Hindlimb muscle (tissue), 1 donor: ENCODE results near the gene NOXA1. TPM values are rescaled to one million over a fixed set of nuclear protein-coding genes. Genes with fewer than 3 reads are reported as not detected.
"Not testable (repeated sequence)": the region's sequence is repeated elsewhere in the genome, so short reads cannot be mapped to it uniquely, and the experiment has no call there.

ENCODE experiments used
- DNase-seq: peaks from one replicate; pipeline ENCODE4 v3.0.0-alpha.2; 2013
- polyA plus RNA-seq: library from polyadenylated mRNA; unstranded; fragments of 120-200 nt; gene quantifications from one replicate; pipeline ENCODE4 v1.2.1, GENCODE V29; 2013; ENCODE audit not compliant: insufficient read length

NOXA1 gene
- polyA plus RNA-seq, 1 donor = 4.2 TPM

DNA sequence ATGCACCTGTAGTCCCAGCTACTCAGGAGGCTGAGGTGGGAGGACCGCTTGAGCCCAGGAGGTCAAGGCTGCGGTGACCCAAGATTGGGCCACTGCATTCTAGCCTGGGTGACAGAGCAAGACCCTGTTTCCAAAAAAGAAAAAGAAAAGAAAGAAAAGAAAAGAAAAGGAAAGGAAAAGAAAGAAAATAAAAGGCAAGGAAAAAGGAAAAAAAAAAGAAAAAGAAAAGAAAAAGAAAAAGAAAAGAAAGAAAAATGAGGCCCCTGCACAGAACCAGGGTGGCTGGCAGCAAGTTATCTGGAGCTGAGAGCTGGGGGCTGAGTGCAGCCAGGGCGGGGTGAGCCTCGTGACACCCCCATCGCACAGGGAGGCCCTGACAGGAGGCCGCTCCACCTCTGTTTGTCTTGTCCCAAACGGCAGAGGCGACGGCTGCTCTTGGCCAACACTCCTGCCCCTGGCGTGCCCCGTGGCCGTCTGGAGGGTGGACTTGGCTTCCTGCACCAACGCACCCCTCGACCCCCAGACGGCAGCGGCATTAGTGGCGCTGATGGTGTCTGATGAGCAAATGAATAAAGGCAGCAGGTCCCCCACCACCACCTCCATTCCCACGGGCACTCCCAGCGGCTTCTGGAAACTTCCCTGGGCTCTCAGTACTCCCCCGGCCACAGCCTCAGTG is 17.0 kb upstream of the NOXA1 start:
- DNase-seq = no peak

DNA sequence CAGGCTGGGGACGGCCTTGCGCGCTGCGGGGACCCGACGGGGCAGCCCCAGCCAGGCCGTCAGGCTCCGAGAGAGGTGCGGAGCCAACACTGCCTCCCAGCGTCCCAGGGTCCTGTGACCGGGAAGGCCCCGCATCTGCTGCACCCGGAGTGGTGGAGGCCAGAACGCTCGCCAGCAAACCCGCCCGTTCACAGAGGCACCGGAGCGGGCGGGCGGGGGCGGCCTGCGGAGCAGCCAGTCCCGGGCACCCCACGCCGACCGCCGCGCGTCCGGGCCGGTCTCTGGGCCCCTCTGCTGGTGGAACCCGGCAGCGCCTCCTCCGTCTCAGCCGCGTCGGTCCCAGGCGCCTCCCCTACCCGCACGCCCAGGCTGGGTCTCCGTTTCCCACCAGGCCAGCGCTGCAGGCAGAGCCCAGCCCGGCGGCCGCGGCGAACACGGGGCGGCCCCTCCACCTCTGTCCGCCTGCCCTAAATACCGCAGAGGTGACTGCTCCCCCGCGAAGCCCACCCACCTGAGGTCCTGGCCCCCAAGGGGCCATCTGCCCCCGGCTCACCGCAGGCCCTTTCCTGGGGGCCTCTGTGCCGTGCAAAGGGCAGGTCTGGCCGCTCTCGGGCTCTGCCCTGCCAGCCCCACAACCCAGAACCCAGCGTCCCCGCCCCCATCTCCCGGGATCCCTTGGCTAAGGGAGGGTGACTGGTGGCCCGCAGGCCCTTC is 16.2 kb upstream of the NOXA1 start:
- peak; percentile 79 for DNase-seq

DNA sequence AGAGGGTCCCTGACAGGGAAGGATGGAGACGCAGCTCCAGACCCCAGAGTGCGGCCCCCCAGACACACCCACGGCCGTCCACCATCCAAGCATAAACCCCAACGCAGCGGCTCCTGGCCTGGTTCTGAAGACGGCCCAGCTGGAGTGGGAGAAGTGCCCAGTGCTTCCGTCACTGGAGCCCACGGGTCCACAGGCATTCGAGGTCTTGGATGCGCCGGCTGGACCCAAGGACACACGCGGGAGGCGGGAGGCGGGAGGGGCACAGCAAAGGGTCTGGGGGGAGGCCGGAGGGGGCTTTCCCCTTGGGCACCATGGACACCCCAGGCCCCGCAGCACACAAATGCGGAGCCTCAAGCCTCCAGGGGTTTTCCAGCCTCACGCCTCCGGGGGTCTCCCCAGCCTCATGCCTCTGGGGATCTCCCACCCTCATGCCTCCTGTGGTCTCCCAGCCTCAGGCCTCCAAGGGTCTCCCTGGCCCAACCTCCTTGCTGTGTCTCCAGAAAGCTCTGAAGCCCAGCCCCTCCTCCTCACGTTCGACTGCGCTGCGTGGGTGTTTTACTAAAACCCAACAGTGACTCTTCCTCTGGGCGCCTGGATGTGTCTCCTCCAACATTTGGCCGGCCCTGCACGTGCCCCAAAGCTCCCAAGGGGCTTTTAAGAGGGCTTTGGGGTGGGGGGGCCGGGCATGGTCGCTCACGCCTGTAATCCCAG is 15.4 kb upstream of the NOXA1 start:
- DNase-seq = peak; percentile 71

- DNase-seq = no peak
These were observed 14.4 kb upstream of the NOXA1 start for GRCh38 chr9:137408651-137409405.

DNA sequence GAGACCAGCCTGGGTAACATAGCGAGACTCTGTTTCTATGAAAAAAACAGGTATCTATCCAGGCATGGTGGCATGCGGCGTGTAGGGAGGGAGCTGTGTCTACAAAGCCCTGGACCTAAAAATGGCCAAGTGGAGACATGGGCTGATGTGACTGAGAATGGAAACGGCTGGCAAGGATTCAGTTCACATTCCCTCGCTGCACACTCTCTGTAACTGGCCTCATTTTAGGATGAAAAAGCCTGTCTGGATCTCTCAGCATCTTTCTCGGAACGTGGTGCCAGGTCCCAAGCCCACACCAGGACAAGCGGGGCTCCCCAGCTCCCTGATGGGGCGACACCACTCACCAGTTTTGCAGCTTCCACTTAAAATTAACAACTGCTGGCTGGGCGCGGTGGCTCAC is 13.7 kb upstream of the NOXA1 start:
- no peak for DNase-seq

DNA sequence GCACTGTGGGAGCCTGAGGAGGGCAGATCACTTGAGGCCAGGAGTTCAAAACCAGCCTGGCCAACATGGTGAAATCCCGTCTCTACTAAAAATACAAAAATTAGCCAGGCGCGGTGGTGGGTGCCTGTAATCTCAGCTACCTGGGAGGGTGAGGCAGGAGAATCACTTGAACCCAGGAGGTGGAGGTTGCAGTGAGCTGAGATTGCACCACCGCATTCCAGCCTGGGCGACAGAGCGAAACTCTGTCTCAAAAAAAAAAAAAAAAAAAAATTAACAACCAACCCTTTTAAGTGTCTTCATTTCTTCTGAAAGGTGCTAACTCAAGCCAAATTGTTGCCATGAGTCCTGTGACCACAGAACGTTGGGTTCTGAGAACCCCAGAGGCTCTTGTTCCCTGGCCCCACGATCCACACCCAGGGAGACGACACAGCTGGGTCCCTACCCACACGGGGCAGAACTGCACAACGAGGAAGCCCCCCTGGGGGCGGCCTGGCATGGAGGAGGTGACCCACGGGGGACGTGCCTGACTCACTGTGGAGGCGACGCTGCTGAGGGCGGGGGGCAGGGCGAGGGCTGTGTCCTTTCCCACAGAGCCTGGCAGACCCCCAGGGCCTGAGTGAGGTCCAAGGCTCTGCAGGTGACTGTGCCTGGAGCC is 12.8 kb upstream of the NOXA1 start:
- DNase-seq = not testable (repeated sequence)

GRCh38 chr9:137410891-137411249 is 12.3 kb upstream of the NOXA1 start:
- no peak for DNase-seq

- DNase-seq = no peak
These were observed 11.9 kb upstream of the NOXA1 start for GRCh38 chr9:137411260-137411644.

DNA sequence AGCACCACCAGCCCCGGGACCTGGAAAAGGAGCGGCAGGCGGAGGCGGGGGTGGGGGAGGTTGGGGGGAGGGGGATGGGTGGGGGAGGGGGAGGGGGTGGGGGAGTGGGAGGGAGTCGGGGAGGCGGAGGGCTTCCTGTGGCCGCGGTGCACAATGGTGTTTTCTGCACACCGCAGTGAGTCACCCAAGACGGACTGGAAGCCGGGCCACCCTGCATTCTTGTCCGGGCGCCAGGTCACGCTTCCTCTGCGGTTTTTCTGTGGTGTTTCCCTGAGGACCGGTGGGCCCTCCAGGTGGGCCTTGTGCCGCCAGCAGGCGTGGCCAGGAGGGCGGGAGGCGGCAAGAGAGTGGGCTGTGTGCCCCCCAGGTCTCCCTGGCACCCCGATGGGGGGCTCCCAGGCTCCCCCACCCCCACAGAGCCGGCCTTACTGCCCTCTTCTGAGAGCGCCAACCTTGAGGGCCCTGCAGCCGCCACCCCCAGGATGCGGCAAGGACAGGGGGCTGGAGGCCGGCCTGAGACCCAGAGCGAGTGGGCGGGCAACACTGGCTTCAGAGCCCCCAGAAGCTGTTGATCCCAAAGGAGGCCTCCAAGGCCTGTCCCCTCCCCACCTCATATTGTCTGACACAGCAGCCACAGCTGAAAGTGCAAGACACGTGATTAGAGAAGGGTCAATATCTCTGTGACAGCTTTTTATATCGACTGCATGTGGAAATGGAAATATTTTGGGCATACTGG is 11.4 kb upstream of the NOXA1 start:
- no peak for DNase-seq

DNA sequence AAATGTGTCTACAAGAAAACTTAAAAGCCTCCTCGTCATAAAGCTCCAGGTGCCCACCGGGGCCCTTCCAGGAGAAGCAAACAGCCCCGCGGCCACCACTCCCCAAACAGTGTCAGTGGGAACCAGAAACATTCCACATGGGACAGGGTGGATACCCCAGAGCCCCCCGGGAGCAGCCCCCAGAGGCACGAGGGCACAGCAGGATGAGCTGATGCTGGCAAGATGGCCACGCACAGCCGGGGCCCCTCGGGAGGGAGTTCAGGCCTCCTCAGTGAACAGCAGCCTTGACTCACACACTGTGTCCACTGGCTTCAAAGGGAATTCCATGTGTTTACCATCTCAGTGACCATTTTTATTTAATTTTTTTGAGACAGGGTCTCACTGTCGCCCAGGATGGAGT is 10.8 kb upstream of the NOXA1 start:
- no peak for DNase-seq

DNA sequence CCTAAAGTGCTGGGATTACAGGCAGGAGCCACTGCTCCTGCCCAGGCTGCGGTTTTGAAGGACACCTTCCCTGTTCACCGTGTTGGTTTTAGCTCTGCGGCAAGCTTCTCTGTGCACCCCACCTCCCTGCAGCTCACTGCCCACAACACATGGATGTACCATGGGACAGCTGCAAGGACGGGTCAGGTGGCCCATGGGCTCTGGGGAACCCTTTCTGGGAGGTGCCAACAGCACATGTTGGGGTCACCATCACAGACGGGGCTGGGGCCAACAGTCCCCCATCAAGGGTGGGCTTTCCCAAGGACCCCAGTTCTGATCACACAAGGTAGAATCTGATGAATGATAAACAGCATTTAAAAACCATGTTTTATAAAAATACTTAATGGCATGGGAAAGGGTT is 7.7 kb upstream of the NOXA1 start:
- DNase-seq = no peak

GRCh38 chr9:137416006-137416562 is 7.1 kb upstream of the NOXA1 start:
- DNase-seq = no peak

DNA sequence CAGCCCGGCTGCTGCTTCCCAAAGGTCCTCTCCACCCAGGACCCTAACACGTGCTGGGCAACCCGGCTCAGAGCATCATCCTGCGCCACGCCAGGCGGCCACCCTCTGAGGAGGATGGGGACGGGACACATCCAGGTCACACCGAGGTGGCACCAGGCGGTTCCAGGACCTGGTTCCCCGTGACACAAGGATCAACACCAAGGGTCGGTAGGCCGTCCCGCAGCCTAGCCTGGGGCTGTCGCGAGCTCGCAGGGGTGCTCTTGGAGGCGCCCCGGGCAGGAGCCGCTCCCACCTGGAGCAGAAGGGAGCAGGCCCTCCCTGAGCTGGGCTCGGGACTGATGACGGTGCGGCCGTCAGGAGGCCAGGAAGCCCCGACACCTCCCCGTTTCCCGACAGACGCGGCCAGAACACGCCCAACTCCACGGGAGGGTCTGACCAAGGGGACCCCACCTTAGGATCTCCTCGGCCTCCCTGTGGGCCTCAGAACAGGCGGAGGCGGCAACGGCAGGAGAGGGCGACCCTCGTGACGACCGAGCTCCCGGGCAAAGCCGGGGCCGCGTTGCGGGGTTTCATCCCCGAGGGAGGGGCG is 6.5 kb upstream of the NOXA1 start:
- DNase-seq = no peak

DNA sequence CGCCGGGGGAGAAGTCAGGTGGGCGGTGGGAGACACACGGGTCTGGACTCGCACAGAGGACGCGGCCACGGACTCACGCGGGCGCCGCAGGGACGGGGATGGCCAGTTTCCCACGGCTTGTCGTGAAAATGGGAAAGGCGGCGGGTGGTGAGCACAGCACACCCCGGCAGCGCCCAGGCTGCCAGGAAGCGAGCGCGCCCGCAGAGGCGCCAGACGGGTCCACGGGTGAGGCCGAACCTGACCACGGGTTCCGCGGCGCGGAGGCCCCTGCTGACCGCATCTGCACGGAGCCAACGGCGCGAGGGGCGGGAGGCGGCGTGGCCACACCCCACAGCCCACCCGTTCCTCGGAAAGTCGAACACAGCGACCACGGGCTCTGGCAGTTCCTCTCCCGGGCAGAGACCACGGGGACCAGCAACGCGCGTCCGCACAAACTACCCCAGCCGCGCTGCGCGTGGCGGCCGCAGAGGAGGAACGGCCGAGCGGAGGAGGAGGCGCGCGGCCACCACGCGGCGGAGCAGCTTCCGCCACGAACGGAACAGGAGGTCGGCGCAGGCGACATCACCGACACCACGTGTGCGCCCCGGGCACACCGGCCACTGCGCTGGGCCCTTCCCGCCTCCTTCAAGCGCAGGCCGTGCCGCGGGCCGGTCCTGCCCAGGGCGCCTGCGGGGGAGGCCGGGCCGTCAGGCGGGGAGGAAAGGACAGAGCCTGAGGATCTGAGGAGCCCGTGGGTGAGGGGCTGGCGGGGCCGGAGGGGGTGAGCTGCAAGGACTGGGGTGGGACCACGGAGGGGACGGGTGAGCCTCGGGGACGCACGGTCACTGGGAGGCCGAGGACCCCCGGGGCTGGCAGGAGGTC is 5.8 kb upstream of the NOXA1 start:
- DNase-seq = no peak

DNA sequence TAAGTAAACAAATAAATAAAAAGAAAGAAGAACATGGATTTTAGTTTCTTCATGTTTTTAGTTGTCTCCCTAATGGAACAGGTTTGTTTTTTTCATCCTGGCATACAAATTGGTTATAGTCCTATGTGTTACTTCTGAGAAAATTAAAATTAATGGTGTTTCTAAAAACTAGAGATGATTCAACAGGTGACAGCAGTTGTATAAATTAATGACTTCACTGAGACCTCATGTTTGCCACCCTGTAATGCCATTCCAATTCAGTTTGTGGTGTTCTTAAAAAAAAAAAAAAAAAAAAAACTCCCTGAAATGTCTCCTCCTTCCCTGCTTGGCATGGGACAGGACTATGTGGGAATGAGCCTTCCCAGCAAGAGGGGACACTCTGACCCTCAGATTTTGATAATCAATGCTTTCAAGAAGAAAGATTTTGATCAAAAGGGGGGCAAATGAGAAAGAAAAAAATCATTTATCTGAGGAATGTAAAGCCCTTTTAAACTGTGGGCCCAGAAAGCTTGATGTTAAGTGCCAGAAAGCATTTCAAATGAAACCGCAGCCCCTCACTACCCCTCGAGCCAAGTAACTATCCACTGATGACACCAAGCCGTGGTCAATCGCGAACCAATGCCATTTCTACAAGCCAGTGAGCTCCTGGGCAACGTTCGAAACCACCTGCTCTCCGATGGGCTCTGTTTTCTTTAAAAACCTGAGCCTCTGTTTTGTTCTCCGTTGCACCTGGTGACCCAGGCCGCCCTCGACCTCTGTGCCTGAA is 1.2 kb upstream of the NOXA1 start:
- DNase-seq = no peak

GRCh38 chr9:137423514-137424291 is 510 bp downstream of the NOXA1 start:
- no peak for DNase-seq

- no peak for DNase-seq
These were observed 3.0 kb downstream of the NOXA1 start for GRCh38 chr9:137426018-137426681.
